HG02938 (cell line): ENCODE measurements around the gene ZNF724.
"Not testable (repeated sequence)": the region's sequence is repeated elsewhere in the genome, so short reads cannot be mapped to it uniquely, and the experiment has no call there.

Source experiments
- ATAC-seq: cut with Tn5 transposase; IDR thresholded peaks from one replicate; pipeline ENCODE4 v1.9.1; 2021; ENCODE audit warnings: mild to moderate bottlenecking, moderate library complexity; ENCODE audit not compliant: unreplicated experiment

ZNF724 gene

DNA sequence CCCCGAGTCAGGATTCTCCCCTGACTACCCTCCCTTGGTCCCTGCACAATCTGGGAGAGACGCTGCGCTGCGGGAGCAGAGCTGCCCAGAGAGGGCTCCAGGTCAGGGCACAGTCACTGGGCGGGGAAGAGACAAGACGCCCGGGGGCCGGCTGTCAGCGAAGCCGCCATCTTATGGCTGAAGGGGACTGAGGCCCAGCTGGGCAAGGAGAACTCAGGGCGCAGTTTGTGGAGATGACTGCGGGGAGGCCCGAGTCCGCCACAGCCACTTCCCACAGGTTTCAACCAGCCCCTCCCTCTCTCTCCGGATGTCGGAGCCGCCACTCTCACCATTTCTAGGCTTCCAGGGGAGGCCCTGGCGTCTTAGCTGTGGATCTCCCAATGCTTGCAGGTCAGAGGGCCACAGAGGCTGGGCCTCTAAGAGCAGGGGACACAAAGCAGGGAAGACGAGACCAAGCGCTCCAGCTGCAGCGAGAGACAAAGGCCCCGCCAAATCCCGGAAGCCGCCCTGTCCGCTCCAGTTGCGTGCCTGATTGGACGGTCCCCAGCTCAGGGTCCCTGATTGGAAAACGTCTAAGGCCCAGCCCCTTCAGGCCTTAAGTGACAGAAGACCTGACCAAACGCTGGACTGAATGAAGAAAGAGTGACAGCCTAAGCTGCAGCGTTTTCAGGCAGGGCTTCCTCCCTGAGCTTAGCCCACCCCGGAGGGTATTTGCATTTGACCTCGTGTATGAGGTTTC is at the start of gene ZNF724:
Gene ZNF724, minus strand, starts transcription at position 484 of the 739 bp plus-strand sequence. Its CDS starts 152 bp downstream, at position 332.
- peak; percentile 99 for ATAC-seq

- no peak for ATAC-seq
These were observed 43.9 kb upstream of the ZNF724 start for GRCh38 chr19:23294141-23294540.

GRCh38 chr19:23289966-23290365 is 39.8 kb upstream of the ZNF724 start:
- ATAC-seq, result not testable (repeated sequence)

GRCh38 chr19:23287620-23288019 is 37.4 kb upstream of the ZNF724 start:
- ATAC-seq, result no peak

- no peak for ATAC-seq
These were observed 36.3 kb upstream of the ZNF724 start for GRCh38 chr19:23286477-23286876.

- no peak for ATAC-seq
These were observed 35.8 kb upstream of the ZNF724 start for GRCh38 chr19:23285948-23286347.

DNA sequence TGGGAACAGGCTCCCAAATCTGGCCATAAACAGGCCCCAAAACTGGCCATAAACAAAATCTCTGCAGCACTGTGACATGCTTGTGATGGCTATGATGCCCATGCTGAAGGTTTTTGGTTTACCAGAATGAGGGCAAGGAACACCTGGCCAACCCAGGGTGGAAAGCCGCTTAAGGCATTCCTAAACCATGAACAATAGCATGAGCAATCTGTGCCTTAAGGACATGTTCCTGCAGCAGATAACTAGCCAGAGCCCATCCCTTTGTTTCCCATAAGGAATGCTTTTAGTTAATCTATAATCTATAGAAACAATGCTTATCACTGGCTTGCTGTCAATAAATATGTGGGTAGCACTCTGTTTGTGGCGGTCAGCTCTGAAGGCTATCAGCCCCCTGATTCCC is 35.1 kb upstream of the ZNF724 start:
- ATAC-seq, result not testable (repeated sequence)

GRCh38 chr19:23283925-23284324 is 33.7 kb upstream of the ZNF724 start:
- ATAC-seq, result no peak

GRCh38 chr19:23281663-23282276 is 31.6 kb upstream of the ZNF724 start:
- ATAC-seq, result no peak

GRCh38 chr19:23278118-23278517 is 27.9 kb upstream of the ZNF724 start:
- ATAC-seq, result not testable (repeated sequence)

DNA sequence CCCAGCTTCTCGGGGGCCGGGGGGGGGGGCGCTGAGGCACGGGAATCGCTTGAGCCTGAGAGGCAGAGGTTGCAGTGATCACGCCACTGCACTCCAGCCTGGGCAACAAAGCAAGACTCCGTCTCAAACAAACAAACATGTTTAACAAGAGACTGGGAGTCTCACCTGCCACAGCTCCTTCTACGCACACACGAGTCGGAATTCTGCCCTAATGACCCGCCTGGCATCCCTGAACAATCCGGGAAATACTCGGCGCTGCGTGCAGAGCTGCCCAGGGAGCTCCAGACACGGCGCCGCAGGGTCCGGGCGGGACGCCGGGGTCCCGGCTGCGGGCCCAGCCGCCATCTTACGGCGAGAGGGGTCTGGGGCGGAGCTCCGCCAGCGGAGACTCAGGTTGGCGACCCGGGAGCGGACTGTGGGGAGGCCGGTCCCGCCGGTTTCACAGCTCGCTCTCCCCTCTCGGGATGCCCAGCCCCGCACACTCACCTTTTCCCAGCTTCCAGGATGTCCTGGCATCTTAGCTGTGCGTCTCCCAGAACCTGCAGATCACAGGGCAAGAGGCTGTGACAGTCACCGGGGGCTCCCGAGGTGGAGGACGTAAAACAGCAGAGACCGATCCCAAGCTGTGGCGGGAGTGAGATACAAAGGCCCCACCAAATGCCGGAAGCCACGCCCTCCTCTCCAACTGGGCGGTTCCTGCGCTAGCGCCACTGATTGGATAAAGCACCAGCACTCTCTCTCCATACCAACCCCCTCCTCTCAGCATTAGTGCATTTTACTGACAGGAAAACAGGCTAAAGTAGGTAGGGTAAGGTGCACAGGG is 23.6 kb upstream of the ZNF724 start:
- ATAC-seq, result peak; percentile 99

DNA sequence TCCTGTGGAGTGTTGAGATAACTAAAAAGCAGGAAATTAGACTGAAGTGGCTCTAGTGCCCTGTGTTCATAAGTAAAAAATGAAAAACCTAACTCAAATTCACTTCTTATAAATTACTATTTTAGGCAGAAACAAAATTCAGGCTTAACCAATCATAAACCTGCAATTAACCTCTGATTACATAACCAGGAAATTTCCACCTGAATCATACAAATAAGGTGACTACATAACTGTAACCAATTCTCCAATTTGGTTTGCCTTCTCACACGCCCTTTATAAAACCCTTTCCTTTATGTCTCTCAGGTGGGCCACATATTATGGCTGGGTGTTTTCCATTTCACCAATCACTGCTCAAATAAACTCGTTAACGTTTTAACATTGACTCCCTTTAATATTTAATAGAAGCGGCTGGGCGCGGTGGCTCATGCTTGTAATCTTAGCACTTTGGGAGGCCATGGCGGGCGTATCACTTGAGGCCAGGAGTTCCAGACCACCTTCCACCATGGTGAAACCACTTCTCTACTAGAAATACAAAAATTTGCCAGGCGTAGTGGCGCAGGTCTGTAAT is 22.9 kb upstream of the ZNF724 start:
- no peak for ATAC-seq

- ATAC-seq, result no peak
These were observed 13.8 kb upstream of the ZNF724 start for GRCh38 chr19:23263870-23264590.

GRCh38 chr19:23263396-23263795 is 13.2 kb upstream of the ZNF724 start:
- no peak for ATAC-seq

GRCh38 chr19:23262920-23263319 is 12.7 kb upstream of the ZNF724 start:
- no peak for ATAC-seq

GRCh38 chr19:23261496-23262020 is 11.4 kb upstream of the ZNF724 start:
- ATAC-seq, result no peak

- ATAC-seq, result no peak
These were observed 10.8 kb upstream of the ZNF724 start for GRCh38 chr19:23260956-23261355.

- ATAC-seq, result no peak
These were observed 9.8 kb upstream of the ZNF724 start for GRCh38 chr19:23259961-23260360.

DNA sequence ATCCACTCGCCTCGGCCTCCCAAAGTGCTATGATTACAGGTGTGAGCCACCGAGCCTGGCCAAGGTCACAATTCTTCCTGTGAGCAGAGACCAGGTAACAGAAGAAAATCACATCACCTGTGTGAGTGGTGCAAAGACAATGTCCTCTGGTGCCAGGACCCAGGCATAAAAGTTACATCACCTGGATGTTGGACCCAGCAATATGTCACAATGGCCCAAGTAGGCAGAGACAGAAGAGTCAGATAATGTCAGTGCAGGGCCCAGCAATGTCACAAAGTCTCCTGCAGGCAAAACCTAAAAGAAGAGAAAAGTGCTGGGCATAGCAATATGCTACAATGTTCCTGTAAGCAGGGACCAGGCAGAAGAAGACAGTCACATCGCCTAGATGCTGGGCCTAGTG is 5.5 kb upstream of the ZNF724 start:
- ATAC-seq, result no peak

DNA sequence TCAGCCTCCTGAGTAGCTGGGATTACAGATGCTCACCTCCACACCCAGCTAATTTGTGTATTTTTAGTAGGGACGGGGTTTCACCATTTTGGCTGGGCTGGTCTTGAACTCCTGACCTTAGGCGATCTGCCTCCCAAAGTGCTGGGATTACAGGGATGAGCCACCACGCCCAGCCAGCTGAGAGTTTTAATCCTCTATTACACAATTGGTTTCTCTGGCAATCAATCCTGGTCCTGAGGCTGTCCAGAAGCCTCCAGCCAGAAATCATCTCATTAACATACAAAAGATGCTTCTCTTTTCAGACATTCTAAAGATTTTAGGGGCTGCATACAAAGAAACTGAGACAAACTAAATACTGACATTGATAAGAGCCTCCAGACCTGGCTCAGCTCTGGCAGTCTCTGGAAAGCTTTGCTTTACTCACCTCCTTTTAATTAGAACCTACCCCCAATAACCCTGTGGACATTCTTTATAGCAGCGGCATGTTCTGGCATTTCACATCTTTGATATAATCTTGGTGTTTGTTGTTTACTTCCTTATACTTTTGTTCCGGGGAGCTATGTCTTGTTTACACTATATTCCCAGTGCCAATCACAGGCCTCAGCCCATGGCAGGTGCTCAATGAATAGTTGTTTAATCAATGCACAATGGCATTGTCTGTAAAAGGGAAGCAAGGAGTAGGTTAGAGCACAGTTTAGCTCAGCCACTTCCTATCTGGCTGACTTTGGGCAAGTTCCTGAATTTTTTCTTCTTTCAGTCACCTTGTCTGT is 4.1 kb upstream of the ZNF724 start:
- ATAC-seq, result no peak
